ENCODE results near the gene MAPK10.

- TF ChIP-seq CTCF (IDR thresholded peaks at IDR 0.05) (no peak), POLR2A (IDR thresholded peaks at IDR 0.05) (no peak)
These were observed 88.8 kb downstream of the MAPK10 start for GRCh38 chr4:86271057-86271456.
